A673 (cell line): Measurements from ENCODE around the gene ZEB1.

Experiments
- CTCF ChIP-seq: fragments of 300-800, 200-600 bp; sonication (generic); conservative IDR thresholded peaks from 2 replicates; pipeline ENCODE4 v1.5.1; 2017; ENCODE audit warnings: low read depth, mild to moderate bottlenecking, antibody characterized with exemption, low read length, moderate library complexity, mixed read lengths
- EZH2 ChIP-seq: fragments of 200-600 bp; sonication (generic); IDR thresholded peaks from 2 replicates; pipeline ENCODE4 v1.6.1; 2017; ENCODE audit warnings: borderline replicate concordance, low read depth, mild to moderate bottlenecking, mixed read lengths, antibody characterized with exemption, low read length; ENCODE audit not compliant: poor library complexity, severe bottlenecking

GRCh38 chr10:31319602-31320549, 860 bp downstream of the ZEB1 start:
- TF ChIP-seq CTCF (0 out of 2 replicates have a peak, but pooled peaks have one; percentile 2), EZH2 (no peak)
